ENCODE measurements around the gene HELB. TPM values are rescaled to one million over a fixed set of nuclear protein-coding genes. Genes with fewer than 3 reads are reported as not detected.
A peak's percentile ranks its signal among the peaks of the same experiment; 100 is the strongest.

The HELB gene
- total RNA-seq, 1 experiment from 2014 or later = 10.7 TPM

GRCh38 chr12:66272650-66273049, 29.6 kb upstream of the HELB start:
- Histone ChIP-seq H2BK120ac (ENCODE audit: low read depth, low read length, poor library complexity, severe bottlenecking) (no peak overlapping the region), H3K27ac (ENCODE audit: insufficient read length, low read depth, low read length) (peak overlapping the region; percentile 59), H3K4me1 (ENCODE audit: insufficient read depth, low read length) (peaks cover 3% of the 10 kb centered on the region; the same call in 1 of the 2 replicates), H4K91ac (ENCODE audit: insufficient read length, low read depth, low read length) (no peak overlapping the region), H3K9ac (ENCODE audit: extremely low read depth, insufficient read length, low read length) (no peak overlapping the region), H3K4me2 (ENCODE audit: insufficient read depth, insufficient read length, low read length) (no peak overlapping the region), H3K23me2 (ENCODE audit: insufficient read length, low read depth, low read length, poor library complexity, severe bottlenecking) (no peaks in the 10 kb centered on the region), H2BK12ac (ENCODE audit: insufficient read length, low read depth, low read length) (no peak overlapping the region), H3K79me2 (ENCODE audit: insufficient read depth, low read length) (no peaks in the 10 kb centered on the region), H2AFZ (ENCODE audit: low read length) (no peak overlapping the region), H3K27me3 (ENCODE audit: insufficient read depth, low read length) (no peaks in the 10 kb centered on the region), H3T11ph (ENCODE audit: low read length) (no peak overlapping the region), H4K8ac (replicated peaks; ENCODE audit: insufficient read length, low read depth, low read length) (no peak overlapping the region), H2BK5ac (ENCODE audit: insufficient read length, low read length) (no peak overlapping the region), H3K23ac (ENCODE audit: insufficient read length, low read depth, low read length) (no peak overlapping the region), H2BK20ac (ENCODE audit: low read depth, low read length, poor library complexity, severe bottlenecking) (no peak overlapping the region), H3K9me3 (ENCODE audit: control insufficient read depth, low read depth, low read length) (no peaks in the 10 kb centered on the region), H3K4ac (ENCODE audit: low read depth, low read length) (no peak overlapping the region), H3K14ac (ENCODE audit: insufficient read depth, low read length) (no peak overlapping the region), H2BK15ac (ENCODE audit: low read depth, low read length) (no peak overlapping the region), H3K18ac (ENCODE audit: insufficient read length, low read depth, low read length) (no peak overlapping the region), H3K79me1 (ENCODE audit: insufficient read depth, low read depth, low read length, poor library complexity, severe bottlenecking) (no peaks in the 10 kb centered on the region), H4K20me1 (ENCODE audit: control insufficient read depth, insufficient read depth, insufficient read length) (no peaks in the 10 kb centered on the region), H2AK5ac (ENCODE audit: insufficient read length, low read length) (no peak overlapping the region), H3K56ac (ENCODE audit: insufficient read length, low read depth, low read length) (no peak overlapping the region), H4K5ac (ENCODE audit: insufficient read length, low read depth, low read length) (no peak overlapping the region)
- DNase-seq = no peak
- Mint-ChIP-seq H3K4me3 (no peak overlapping the region), H3K4me1 (peaks cover 13 to 15% of the 10 kb centered on the region in 2 experiments), H3K36me3 (ENCODE audit: insufficient read depth in 1 of 3, low read depth in 3 of 3) (no peaks in the 10 kb centered on the region), H3K27me3 (ENCODE audit: low read depth) (no peaks in the 10 kb centered on the region), H3K27ac (peak overlapping the region in 2 of 3 experiments; percentile 41 to 54; a peak in 3 of 7 replicates), H3K9me3 (peaks cover 0 to 3% of the 10 kb centered on the region in 2 experiments; a peak in 2 of 5 replicates)
- TF ChIP-seq, protein P1, sequence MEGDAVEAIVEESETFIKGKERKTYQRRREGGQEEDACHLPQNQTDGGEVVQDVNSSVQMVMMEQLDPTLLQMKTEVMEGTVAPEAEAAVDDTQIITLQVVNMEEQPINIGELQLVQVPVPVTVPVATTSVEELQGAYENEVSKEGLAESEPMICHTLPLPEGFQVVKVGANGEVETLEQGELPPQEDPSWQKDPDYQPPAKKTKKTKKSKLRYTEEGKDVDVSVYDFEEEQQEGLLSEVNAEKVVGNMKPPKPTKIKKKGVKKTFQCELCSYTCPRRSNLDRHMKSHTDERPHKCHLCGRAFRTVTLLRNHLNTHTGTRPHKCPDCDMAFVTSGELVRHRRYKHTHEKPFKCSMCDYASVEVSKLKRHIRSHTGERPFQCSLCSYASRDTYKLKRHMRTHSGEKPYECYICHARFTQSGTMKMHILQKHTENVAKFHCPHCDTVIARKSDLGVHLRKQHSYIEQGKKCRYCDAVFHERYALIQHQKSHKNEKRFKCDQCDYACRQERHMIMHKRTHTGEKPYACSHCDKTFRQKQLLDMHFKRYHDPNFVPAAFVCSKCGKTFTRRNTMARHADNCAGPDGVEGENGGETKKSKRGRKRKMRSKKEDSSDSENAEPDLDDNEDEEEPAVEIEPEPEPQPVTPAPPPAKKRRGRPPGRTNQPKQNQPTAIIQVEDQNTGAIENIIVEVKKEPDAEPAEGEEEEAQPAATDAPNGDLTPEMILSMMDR (conservative IDR thresholded peaks at IDR 0.05) = no peak
- WGBS (ENCODE audit: extremely low coverage, insufficient read length, low lambda C conversion rate) = no CpG with 5 or more reads among the region's 3 CpGs

All from H9 (cell line).